GM19351 (cell line): ENCODE data around the gene BDH1.

Experiments used
- ATAC-seq: cut with Tn5 transposase; IDR thresholded peaks from one replicate; pipeline ENCODE4 v1.9.1; 2021; ENCODE audit warnings: mild to moderate bottlenecking, moderate library complexity; ENCODE audit not compliant: unreplicated experiment

The BDH1 gene

DNA sequence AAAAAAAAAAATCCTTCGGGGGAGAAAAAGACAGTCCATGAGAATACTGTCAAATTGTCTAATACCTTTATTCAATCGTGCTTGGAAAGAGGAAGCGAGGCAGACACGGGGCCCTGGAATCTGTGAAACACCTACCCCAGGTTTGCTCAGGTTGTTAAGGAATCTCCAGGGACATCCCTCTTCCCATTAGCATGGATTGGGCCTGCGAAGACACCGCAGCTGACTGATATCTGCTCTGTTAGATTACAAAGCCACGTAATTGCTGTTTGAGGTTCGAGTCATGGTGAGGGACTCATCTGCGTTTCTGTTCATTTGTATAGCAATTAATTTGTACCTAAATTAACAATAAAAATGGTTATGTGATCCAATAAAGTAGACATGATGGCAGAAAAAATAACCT, 91.0 kb downstream of the BDH1 start:
- no peak for ATAC-seq

DNA sequence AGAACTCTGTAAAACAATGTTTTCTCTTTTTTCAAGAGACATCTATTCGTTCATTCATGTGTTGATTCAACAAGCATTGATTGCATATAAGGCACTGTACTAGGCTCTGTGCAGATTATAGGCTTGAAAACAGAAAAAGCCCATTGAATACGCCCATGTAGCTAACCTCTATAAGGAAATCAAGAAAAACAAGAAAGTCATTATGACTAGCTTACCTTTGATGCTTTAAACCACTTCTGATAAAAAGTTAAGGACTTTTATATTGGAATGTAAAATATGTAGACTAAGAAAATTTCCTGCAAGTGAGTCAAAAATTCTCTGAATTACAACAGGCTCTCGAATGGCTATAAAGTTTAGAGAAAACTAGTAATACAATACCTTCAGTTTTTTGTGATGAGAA, 92.5 kb downstream of the BDH1 start:
- no peak for ATAC-seq

DNA sequence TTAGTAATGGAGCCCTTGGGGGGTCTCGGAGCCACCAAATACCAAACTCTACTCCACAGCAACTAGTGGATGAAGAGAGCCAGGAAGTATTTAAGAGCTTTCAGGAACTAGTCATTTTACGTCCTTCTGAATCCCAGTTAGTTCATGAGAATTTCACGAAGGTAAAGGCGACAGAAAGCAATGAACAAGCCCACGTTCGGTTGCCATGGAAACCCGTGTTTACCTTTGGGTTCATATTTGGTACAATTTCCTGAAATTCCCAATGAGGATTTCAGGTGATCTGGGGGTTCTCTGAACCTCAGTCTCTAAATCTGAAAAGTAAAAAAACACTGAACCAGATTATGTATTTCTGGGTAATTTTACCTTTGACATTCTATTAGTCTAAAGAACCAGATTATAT, 93.0 kb downstream of the BDH1 start:
- ATAC-seq, result no peak

DNA sequence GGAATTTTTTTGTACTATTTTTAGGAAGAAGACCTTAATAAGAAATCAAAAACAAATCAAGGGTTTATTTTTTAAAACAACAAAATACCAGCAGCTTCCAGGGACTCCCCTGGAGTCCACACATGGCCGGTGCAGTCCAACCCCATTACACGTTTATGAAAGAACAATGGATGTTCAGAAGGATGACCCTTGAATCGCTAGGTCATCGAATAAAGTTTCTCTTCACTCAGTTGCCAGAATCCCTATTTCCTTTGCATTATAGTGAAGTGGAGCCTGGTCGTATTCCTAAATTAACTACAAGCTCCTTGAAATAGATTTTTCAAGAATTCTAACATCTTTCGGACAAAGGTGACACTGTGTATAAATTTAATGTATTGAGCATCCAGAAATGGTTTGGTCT, 95.1 kb downstream of the BDH1 start:
- no peak for ATAC-seq

DNA sequence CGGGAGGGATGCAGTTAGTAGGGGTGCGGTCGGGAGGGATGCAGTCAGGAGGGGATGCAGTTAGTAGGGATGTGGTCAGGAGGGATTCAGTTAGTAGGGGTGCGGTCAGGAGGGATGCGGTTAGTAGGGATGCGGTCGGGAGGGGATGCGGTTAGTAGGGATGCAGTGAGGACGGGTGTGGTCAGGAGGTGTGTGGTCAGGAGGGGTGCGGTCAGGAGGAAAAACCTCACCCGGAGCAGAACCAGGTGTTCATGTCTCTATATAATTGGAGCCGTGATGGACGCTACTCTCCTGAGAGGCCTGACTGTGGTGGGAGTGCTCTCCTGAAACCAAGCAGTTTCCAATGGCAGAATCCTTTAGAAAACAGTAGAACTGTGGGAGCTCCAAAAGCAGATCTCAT, 95.8 kb downstream of the BDH1 start:
- no peak for ATAC-seq
